Endometrial microvascular endothelial cells (primary cell): ENCODE data around the gene LENEP. TPM values are rescaled to one million over a fixed set of nuclear protein-coding genes. Genes with fewer than 3 reads are reported as not detected.

Experiments used
- in situ Hi-C: cut with HindIII; loops from 2 replicates; pipeline ENCODE4 v1.10.0; 2017; ENCODE audit warnings: low sequenced_read_pairs, low pct_unique_long_range_greater_than_20kb; ENCODE audit errors: inconsistent ontology term
- total RNA-seq: library from RNA; depleted of rRNA; stranded (reverse); fragments of >200 nt; gene quantifications from one replicate; pipeline ENCODE4 v1.2.3, GENCODE V29; 2015; ENCODE audit errors: inconsistent ontology term

LENEP gene, protein sequence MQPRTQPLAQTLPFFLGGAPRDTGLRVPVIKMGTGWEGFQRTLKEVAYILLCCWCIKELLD
- not detected for total RNA-seq

DNA sequence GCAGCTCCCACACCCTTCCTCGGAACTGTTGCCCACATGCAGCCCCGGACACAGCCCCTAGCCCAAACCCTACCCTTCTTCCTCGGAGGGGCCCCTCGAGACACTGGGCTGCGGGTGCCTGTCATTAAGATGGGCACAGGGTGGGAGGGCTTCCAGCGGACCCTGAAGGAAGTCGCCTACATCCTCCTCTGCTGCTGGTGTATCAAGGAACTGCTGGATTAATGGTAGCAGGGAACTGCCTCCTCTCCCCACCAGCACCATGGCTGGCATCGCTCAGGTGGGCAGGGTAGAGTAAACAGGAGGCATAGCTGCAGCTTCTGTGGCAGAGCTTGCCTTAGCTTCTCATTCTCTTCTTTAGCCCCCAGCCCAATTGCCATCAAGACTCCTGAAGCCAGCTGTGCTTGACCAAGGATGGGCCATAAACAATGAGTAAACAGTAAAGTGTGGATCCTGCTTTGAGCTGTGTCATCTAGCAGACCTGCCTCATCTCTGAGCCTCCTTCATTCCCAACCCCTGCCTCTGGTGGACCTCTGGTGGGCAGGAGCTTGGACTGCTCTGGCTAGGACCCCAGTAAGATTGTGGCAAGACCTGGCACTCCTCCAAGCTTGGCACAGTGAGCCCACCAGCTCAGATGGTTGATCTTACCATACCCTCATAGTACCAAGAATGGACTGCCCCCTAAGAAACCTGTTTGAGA, at the start of gene LENEP:
LENEP (plus strand) TSS at position 15 of the 697 bp plus-strand sequence; CDS start at position 37, 22 bp downstream.
- in situ Hi-C loops = no loop called here

DNA sequence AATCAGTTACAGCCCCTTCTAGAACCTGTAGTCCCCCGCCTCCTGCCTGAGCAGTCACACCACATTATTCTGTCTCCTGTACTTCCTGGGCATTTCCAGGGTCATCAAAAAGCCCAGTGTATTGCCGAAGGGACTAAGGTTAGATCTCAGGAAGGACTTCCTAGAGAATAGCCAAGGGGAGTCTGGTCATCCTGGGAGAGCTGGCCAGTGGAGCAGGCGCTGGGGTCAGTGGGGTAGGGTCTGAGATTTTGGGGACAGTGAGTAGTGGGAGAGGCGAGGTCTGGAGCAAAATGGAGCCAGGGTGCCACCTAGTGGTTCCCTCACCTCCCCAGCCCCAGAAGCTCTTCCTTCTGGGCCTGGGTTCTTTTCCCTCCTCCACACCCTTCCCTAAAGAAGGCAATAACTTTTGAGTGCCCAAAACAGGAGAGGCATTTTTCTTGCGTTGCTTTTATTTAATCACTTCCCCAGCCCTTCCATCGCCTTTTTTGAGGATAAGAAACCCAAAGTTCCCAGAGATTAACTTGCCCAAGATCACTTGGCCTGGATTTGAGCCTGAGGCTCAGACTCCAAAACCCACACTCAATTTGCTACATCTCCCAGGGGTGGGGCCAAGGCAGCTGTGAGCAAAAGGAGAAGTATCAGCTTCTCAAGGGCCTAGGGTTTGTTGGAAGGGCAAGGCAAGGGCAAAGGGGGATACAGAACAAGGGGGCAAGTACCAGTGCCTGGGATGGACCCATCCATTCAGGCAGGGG, 49.6 kb upstream of the LENEP start:
- in situ Hi-C loops = no loop called here

DNA sequence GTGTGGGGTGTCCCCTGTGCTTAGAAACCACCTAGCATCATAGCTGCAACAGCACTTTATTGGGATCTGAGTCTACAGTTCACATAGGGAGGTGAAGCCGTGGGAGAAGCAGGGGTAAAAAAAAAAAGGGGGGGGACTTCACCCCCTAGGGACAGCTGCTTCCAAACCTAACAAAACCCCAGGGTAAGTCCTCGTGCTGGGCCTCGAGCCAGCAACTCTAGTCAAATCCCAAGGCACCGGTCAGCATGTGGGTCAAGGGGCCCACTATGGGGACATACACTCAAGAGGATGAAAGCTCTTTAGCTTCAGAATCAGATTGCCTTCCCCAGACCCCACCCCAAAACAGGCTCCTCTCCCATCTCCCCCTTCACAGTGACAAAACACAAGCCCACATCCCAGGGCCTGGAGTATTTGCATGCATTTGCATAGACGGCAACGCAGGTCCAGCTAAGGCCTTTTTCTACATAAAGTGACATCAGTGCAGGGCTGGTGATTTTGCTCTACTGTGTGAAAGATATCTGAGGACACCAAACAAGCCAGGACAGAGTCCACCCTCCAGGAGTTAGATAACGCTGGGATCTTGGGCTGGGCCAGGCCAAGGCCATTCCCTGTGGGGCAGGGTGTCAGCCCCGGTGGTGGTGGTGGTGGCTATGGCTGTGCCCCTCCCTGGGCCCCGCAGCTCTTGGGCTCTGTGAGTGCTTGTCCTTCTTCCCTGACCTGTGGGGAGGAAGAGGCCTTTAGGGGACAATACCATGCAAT, 48.8 kb upstream of the LENEP start:
- in situ Hi-C loops = no loop called here

DNA sequence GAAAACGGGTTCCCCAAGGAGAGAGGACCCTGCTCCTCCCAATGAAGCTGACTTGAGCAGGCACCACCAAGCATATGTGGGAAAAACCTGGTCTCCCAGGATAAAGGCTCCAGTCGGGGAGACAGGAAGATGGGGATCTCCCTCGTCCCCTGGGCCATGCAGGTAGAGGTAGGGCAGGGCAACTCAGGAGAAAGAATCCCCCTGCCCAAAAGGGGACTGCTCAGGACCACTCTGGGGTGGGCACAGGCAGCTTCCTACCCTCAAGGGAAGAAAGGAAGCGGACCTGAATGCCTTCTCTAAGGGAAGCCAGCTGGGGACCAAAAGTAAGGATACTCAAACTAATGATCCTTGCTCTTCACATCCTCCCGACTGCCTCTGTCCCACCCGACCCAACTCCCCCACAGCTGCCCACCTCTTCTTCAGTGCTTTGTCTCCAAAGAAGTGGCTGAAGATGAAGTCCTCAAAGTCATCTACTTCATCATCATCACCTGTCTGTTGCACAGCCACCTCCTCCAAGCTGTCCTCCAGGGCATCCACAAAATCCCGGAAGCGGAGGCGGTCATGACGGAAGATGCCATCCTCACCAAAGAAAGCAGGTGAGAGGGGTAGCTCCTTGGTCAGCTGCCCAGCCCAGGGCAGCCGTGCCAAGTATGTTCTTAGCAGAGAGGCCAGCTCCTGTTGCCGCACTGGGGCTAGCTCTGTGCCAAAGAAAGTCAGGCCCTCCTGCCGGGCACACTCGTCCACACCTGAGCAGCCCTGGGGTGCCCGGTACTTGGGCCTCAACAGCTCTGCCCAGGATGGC, 48.0 kb upstream of the LENEP start:
- in situ Hi-C loops = no loop called here

DNA sequence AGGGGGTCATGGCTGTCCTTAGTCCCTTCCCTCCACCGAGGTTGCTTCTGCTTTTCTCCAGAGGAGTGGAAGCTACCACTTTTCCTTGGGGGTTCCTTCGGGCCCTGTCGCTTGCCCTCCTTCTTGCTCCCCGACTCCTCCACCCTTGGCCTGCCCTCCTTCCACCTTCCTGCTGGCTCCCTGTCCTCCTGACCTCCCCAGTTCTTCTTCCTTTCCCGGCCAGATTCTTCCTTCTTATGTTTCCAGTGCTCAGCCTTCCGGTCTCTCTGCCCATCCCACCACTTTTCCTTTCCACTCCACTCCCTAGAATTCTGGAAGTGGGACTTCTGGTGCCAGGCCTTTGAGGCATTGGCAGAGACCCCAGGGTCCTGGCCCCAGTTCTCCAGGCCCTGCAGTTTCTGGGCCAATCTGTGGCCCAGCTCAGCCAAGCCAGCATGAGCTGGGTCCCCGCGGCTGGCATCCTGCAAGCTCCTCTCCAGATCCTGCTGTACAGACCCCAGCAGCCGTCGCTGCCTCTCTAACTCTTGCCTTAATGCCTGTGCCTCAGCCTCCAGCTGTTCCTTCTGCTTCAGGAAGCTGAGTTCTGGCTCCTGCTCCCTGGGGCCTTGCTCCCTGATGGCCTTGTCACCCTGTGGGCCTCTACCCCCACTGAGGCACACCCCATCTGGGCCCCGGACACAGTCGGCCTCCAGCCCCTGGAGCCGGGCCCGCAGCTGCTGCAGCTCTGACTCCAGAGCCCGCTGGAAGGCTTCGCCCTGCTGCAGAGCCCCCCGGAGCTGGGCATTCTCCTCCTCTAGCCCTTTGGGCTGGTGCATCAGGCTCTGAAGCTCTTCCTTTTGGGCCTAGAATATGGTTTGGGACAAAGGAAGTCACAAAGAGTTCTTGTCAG, 47.2 kb upstream of the LENEP start:
- in situ Hi-C loops = no loop called here

DNA sequence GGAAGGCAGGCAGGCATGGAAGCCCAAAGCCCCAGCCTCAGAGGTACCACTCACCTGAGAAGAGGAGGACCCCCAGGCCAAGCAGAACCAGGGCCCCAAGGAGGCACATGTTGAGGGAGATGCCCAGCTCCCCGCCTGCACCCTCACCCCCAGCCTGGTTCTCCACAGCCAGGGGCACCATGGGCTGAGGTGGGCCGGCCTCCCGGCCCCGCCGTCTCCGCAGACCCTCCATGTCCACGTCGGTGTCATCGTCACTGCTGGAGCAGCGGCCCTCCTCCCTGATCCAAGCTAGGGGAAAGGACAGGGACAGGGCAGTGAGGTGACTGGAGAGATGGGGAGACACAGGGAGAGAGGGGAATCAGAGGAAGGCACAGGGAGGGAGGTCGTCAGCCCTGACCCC, 45.3 kb upstream of the LENEP start:
- in situ Hi-C loops = no loop called here

DNA sequence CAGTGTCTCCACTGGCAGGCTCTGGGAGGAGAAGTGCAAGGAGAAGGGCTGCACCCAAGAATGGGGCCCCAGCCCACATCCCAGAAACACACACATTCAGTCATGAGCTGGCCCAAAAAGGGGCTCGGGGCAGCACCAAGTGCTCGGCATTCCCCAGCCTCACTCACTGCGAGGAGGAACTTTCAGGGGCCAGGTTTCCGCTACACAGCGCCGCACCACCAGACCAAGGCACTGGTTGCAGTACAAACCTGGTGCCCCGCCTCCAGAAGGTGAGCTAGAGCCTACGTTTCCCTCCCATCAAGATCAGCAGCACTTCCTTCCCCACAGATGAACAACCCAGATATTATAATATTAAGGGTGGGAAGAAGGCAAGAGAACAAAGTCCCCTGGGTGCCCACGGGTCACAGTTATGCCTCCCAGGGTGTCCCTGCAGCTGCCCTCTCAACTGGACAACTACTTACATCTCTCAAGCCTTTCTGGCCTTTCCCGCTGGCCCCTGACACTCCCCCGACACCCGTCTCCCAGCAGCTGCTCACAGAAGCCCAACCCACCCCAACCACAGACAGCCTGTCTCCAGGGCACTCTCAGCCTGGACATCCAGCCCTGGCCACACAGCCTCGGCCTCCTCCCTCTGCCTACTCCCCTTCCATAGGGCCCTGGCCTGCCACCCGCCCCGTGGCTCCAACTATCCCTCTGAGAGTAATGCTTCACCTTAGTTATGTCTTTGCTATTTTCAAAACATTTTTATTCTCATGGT, 41.3 kb upstream of the LENEP start:
- in situ Hi-C loops = no loop called here

DNA sequence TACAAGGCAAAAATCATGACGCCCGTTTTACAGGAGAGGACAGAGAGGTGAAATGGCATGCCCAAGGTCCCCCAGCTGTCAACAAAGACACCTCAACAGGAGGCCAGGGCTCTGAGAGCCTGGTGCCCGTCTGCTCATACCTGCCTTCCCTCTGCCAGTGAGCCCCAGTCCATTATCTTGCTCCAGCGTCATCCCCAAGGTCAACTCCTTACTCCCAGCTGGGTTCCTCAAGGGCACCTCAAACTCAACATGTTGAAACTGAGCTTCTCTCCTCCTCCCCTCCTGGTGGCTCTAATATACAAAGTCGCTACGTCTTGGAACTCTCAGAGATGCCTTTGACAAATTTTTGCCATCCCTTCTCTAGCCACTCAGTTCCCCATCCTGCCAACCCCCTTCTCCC, 40.7 kb upstream of the LENEP start:
- in situ Hi-C loops = no loop called here

DNA sequence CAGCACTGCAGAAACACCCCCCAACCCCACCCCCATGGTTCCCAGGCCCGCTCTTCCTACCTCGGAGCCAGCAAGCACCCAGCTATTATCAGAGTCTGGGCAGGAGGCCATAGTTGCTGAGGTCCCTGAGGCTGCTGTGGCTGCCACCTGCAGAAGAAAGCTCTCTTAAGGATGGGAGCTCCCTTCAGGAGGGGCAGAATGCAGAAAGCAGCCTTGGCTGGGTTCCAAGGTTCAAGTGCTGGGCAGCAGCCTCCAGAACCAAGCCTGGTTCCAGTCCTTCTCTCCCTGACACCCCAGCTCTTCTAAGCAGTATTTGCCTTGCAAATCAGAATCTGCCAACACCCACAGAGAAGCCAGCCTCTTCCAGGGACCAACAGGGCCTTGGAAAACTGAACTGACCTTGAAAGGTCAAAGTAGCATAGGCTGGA, 39.8 kb upstream of the LENEP start:
- in situ Hi-C loops = no loop called here

DNA sequence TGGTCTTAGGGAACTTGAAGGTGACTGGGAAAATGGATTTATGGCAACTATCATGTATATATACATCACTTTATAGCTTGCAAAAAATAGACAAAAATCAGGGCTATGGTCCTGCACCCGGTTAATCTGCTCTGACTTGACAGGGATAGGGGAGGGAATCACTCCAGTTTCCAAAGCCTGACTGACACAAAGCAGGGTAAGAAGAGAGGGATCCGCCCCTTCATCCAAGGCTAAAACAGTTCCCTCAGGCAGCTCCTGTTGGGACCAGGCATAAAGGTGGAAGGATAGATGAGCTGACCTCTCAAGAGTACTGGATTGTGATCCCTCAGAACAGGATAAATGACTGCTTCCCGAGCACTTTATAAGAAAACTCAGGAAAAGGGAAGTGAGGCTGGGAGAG, 38.8 kb upstream of the LENEP start:
- in situ Hi-C loops = no loop called here

DNA sequence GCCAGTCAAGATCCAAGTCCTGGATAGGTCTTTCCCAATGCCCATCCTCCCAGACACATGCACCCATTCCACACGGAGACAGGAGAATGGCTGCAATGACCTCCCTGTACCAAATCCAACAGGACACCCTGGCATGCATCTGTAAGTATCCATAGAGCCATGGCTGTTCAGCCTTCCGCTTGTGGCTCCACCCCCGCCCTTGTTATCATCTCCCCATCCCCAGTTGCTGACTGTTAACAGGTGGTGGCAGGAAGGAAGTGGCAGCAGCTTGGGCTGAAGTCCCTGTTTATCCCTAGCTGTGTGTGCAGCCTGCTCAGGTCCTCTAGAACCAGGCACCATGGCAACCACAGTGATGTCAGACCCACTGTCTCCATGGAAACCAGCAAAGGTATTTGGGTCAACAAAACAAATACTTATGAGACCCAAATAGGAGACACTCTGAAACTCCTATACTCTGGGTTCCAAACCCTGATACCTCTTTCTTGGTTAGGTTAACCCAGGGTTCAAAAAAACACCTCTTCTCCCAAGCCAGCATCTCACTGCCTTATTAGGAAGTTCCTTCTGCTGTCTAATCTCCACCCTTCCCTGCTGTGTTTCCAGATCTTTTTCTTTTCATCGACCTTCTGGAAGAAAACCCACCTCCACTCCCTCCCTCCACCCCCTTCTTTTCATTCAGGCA, 38.2 kb upstream of the LENEP start:
- in situ Hi-C loops = no loop called here

DNA sequence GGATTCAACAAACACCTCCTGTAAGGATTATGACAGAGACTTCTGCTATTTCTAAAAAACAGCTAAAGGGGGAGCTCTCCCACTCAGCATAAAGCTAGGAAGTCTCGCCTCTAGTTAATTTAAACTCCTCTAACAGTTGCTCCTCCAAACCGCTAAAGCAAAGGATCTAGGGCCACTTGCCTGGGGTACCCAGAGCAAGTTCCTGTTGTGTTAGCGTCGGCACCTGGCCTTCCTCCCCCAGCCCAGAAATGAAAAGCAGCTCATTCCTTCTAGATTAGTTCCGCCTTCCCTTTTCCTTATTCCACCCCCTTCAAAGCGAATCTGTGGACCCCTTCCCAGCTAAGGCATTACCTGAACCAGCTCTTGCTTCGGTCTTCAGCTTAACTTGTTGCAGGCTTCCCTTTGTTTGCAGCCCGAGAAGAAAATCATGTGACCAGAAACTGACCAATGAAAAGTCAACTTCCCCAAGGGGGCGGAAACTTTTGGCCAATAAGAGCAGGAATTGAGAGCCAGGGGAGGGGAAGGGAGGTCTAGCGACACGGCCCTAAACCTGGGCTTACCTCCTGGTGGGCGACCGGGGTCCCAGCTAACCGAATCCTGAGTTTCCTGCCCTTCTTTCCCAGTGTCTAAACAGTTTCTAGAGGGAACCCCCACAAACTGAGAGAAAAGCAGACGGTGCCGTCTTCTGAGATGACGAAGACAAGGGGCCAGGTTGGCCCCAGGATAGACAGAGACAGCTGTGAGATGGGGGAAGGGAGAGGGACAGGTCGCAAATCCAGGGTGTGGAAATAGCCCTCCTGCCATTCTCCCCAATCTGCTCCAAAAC, 37.5 kb upstream of the LENEP start, which contains the start of gene PBXIP1:
PBXIP1 (minus strand) TSS at position 382 of the 826 bp plus-strand sequence. CDS start 2,378 bp downstream, outside the sequence.
- in situ Hi-C loops = no loop called here

DNA sequence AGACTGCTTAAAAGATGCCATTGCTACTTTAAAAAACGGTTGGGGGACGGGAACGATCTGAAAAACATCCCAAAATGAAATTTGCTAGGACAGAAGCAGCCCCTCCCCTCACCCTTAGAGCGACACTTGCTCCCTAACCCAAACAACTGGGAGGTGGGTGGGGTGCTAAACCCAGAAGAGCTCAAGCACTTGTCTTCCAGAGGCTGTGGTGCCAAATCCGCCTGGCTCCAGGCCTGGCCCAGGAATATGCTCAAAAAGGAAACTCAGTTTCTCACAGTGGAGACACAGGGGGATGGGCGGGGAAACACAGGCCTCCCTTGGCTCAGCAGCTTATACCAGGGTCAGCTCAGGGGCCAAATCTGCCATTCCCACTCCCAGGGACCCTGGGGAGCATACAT, 36.8 kb upstream of the LENEP start:
- in situ Hi-C loops = no loop called here

DNA sequence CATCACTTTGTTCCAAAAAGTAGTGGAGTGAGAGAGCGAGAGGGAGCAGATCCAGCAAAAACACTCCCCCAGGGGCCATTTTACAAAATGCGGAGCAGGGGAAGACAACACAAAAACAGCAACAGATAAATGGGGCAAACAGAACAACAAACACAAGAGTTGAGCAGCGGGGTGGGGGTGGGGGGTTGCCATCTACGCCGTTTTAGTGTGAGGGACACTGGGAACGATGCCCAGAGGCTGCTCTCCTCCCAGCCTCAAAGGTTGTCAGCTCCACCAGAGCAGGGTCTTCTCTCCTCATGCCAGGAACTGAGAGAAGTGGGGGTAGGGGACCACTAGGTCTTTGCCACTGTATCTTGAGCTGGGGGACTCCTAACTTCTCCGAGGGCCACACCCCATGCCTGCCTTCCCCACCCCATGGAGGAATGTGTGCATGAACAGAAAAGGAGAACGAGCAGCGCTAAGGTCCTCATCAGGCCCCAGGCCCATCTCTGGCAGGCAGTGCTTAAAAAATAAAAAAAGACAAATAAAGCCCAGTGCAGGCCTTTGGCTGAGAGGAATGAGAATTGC, 36.2 kb upstream of the LENEP start:
- in situ Hi-C loops = no loop called here

DNA sequence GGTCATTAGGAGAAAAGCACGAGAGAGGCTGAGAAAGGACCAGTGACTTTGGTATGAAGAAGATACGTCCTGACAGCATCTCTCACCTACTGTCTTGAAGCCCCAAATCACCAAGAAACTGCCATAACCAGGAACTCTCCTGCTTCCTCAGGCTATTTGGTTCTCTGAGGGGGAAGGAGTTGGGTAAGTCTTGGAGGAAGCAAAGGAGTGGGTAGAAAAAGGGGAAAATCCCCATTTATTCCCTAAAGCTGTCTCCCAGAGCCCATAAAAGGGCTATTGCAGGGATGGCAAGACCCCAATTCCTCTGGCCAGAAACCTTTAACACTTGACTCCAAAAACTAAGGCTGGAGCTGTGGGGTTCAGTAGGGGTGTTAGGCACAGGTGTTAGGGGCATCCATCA, 35.4 kb upstream of the LENEP start:
- in situ Hi-C loops = no loop called here
